Keratinocyte (primary cell): Measurements from ENCODE around the gene IGF1R.

ENCODE experiments used
- EZH2 ChIP-seq: IDR thresholded peaks from one replicate; pipeline ENCODE4 v1.6.1; 2012; ENCODE audit warnings: inconsistent platforms, mild to moderate bottlenecking, low read length, moderate library complexity
- TF ChIP-seq, protein P1 (sequence below), 3 experiments: IDR thresholded peaks in 1 of 3; conservative IDR thresholded peaks in 1 of 3; optimal IDR thresholded peaks in 1 of 3; 2 replicates in 2 of 3; 3 replicates in 1 of 3; pipeline versions ENCODE3 to v1.5.1; 2011; ENCODE audit warnings: low read length in 3 of 3, mild to moderate bottlenecking in 3 of 3, moderate library complexity in 2 of 3, control low read depth in 1 of 3, inconsistent platforms in 1 of 3; ENCODE audit not compliant: insufficient read depth in 2 of 3; ENCODE audit errors: extremely low read depth in 1 of 3

DNA sequence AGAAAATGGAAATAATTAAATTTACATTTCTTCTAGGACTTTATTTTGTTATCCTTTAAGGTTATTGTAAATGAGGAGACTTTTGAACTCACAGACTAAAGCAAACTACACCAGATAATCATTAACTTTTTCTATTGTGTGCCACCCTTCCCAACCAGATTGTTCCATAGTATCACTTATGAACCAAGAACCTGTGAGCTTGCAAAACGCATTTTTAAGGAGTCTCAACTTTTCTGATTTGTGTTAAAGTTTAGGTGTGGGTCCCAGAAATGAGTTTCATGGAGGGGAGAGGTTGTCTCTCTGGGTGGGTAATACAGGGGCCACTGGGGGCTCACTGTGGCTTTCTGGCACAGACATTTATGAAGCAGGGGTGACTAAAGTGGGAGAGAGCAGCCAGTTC, 75.7 kb downstream of the IGF1R start:
- TF ChIP-seq, protein P1, sequence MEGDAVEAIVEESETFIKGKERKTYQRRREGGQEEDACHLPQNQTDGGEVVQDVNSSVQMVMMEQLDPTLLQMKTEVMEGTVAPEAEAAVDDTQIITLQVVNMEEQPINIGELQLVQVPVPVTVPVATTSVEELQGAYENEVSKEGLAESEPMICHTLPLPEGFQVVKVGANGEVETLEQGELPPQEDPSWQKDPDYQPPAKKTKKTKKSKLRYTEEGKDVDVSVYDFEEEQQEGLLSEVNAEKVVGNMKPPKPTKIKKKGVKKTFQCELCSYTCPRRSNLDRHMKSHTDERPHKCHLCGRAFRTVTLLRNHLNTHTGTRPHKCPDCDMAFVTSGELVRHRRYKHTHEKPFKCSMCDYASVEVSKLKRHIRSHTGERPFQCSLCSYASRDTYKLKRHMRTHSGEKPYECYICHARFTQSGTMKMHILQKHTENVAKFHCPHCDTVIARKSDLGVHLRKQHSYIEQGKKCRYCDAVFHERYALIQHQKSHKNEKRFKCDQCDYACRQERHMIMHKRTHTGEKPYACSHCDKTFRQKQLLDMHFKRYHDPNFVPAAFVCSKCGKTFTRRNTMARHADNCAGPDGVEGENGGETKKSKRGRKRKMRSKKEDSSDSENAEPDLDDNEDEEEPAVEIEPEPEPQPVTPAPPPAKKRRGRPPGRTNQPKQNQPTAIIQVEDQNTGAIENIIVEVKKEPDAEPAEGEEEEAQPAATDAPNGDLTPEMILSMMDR (optimal IDR thresholded peaks at IDR 0.05 in 1 of 3, IDR thresholded peaks at IDR 0.05 in 1 of 3, conservative IDR thresholded peaks at IDR 0.05 in 1 of 3; ENCODE audit: extremely low read depth in 1 of 3, insufficient read depth in 2 of 3, low read length in 3 of 3): no peak
- no peak for TF ChIP-seq EZH2
